Esophagus mucosa (tissue), 1 donor: ENCODE data around the gene COL20A1. TPM values are rescaled to one million over a fixed set of nuclear protein-coding genes. Genes with fewer than 3 reads are reported as not detected.
"Not testable (repeated sequence)": the region's sequence is repeated elsewhere in the genome, so short reads cannot be mapped to it uniquely, and the experiment has no call there.

ENCODE experiments used
- ATAC-seq: fragments of 200-7000 bp; cut with Tn5 transposase; one replicate; pipeline ENCODE4 v1.9.1; 2020
- total RNA-seq: library from RNA; stranded (reverse); gene quantifications from one replicate; pipeline ENCODE4 v1.2.4, GENCODE V29; 2023
- donor health status: DM: yes; HTN: yes; CAD: no.

Gene COL20A1
- not detected for total RNA-seq

- ATAC-seq: no peak
Observed at GRCh38 chr20:63292904-63293303, at the start of gene COL20A1. TSS of gene COL20A1 (plus strand) at chr20:63293186. CDS start at chr20:63295108, 1,922 bp downstream.

- no peak for ATAC-seq
Observed at GRCh38 chr20:63243604-63244247, 49.3 kb upstream of the COL20A1 start.

GRCh38 chr20:63244468-63244867 is 48.5 kb upstream of the COL20A1 start:
- ATAC-seq: no peak

GRCh38 chr20:63246490-63247288 is 46.3 kb upstream of the COL20A1 start:
- no peak for ATAC-seq

- no peak for ATAC-seq
Observed at GRCh38 chr20:63247671-63248228, 45.2 kb upstream of the COL20A1 start.

- ATAC-seq: no peak
Observed at GRCh38 chr20:63248835-63249591, 44.0 kb upstream of the COL20A1 start.

- no peak for ATAC-seq
Observed at GRCh38 chr20:63249891-63250290, 43.1 kb upstream of the COL20A1 start.

- ATAC-seq: not testable (repeated sequence)
Observed at GRCh38 chr20:63251350-63251749, 41.6 kb upstream of the COL20A1 start.

GRCh38 chr20:63252284-63252711 is 40.7 kb upstream of the COL20A1 start:
- ATAC-seq: no peak

- no peak for ATAC-seq
Observed at GRCh38 chr20:63253065-63253437, 39.9 kb upstream of the COL20A1 start.

- no peak for ATAC-seq
Observed at GRCh38 chr20:63253438-63254231, 39.4 kb upstream of the COL20A1 start.

- no peak for ATAC-seq
Observed at GRCh38 chr20:63254232-63254605, 38.8 kb upstream of the COL20A1 start, which contains the start of gene NKAIN4. TSS of gene NKAIN4 (minus strand) at chr20:63254463. CDS start at chr20:63254450, 13 bp downstream.

GRCh38 chr20:63254606-63255384 is 38.2 kb upstream of the COL20A1 start:
- ATAC-seq: peak; percentile 9

GRCh38 chr20:63255931-63256704 is 36.9 kb upstream of the COL20A1 start:
- ATAC-seq: peak; percentile 85

- no peak for ATAC-seq
Observed at GRCh38 chr20:63256954-63257353, 36.0 kb upstream of the COL20A1 start.

GRCh38 chr20:63257629-63258028 is 35.4 kb upstream of the COL20A1 start:
- no peak for ATAC-seq

GRCh38 chr20:63258781-63259180 is 34.2 kb upstream of the COL20A1 start:
- no peak for ATAC-seq

- no peak for ATAC-seq
Observed at GRCh38 chr20:63259734-63260460, 33.1 kb upstream of the COL20A1 start.

GRCh38 chr20:63260521-63260920 is 32.5 kb upstream of the COL20A1 start:
- ATAC-seq: no peak
